Loucy (cell line): Measurements from ENCODE around the gene NNAT.

Experiments
- H2AFZ ChIP-seq: fragments of 200-600 bp; sonication (generic); 2 replicates; pipeline ENCODE4 v1.6.0; 2016; ENCODE audit warnings: antibody characterized with exemption, mild to moderate bottlenecking, low read length, moderate library complexity
- H3F3A ChIP-seq: fragments of 200-600 bp; 2 replicates; pipeline ENCODE4 v1.6.0; 2016; ENCODE audit warnings: antibody characterized with exemption, low read depth, mild to moderate bottlenecking
- H3K27me3 ChIP-seq: fragments of 200-600 bp; sonication (generic); 2 replicates; pipeline ENCODE4 v1.6.1; 2014; ENCODE audit warnings: low read length, mild to moderate bottlenecking; ENCODE audit not compliant: insufficient read depth, poor library complexity, severe bottlenecking
- H3K36me3 ChIP-seq: fragments of 200-600 bp; sonication (generic); 2 replicates; pipeline ENCODE4 v1.6.1; 2016; ENCODE audit warnings: low read length; ENCODE audit not compliant: insufficient read depth
- H3K4me1 ChIP-seq: fragments of 200-600 bp; sonication (generic); 2 replicates; pipeline ENCODE4 v1.5.1; 2014; ENCODE audit warnings: low read length, mild to moderate bottlenecking; ENCODE audit not compliant: insufficient read depth, poor library complexity, severe bottlenecking
- H3K4me2 ChIP-seq: fragments of 200-600 bp; sonication (generic); 2 replicates; pipeline ENCODE4 v1.6.0; 2014; ENCODE audit warnings: antibody characterized with exemption, low read length, low read depth, mild to moderate bottlenecking; ENCODE audit not compliant: poor library complexity, severe bottlenecking
- H3K4me3 ChIP-seq: fragments of 200-600 bp; sonication (generic); 2 replicates; pipeline ENCODE4 v1.5.1; 2014; ENCODE audit warnings: low read length, mild to moderate bottlenecking, mixed read lengths; ENCODE audit not compliant: poor library complexity, severe bottlenecking
- H3K79me2 ChIP-seq: fragments of 200-600 bp; sonication (generic); 2 replicates; pipeline ENCODE4 v1.6.1; 2014; ENCODE audit warnings: low read length; ENCODE audit not compliant: insufficient read depth
- H3K9ac ChIP-seq: fragments of 200-600 bp; sonication (generic); 2 replicates; pipeline ENCODE4 v1.6.0; 2014; ENCODE audit warnings: mild to moderate bottlenecking, low read depth, low read length, moderate library complexity; ENCODE audit not compliant: poor library complexity, severe bottlenecking
- H3K9me2 ChIP-seq: fragments of 200-600 bp; sonication (generic); replicated peaks from 2 replicates; pipeline ENCODE4 v1.6.1; 2016; ENCODE audit warnings: low read depth, low read length, mixed read lengths
- H3K9me3 ChIP-seq: fragments of 200-600 bp; sonication (generic); 2 replicates; pipeline ENCODE4 v1.6.1; 2014; ENCODE audit warnings: mild to moderate bottlenecking, antibody characterized with exemption, low read length, low read depth; ENCODE audit not compliant: insufficient read depth
- H4K20me1 ChIP-seq: fragments of 200-600 bp; sonication (generic); 2 replicates; pipeline ENCODE4 v1.6.0; 2014; ENCODE audit warnings: antibody characterized with exemption, low read length, mild to moderate bottlenecking; ENCODE audit not compliant: insufficient read depth, poor library complexity, severe bottlenecking
- CTCF ChIP-seq: fragments of 200-600 bp; sonication (generic); conservative IDR thresholded peaks from 2 replicates; pipeline ENCODE4 v1.5.1; 2014; ENCODE audit warnings: mild to moderate bottlenecking, antibody characterized with exemption, low read length
- EZH2phosphoT487 ChIP-seq: fragments of 200-600 bp; IDR thresholded peaks from 2 replicates; pipeline ENCODE4 v1.6.1; 2018; ENCODE audit warnings: antibody characterized with exemption, mild to moderate bottlenecking, moderate library complexity, borderline replicate concordance

Gene NNAT

GRCh38 chr20:37518059-37518458 is 3.0 kb upstream of the NNAT start:
- H3F3A ChIP-seq: no peaks in the 10 kb centered on the region
- no peaks in the 10 kb centered on the region for H3K9me2 ChIP-seq
- H3K9ac ChIP-seq: no peak overlapping the region
- no peaks in the 10 kb centered on the region for H3K9me3 ChIP-seq
- no peak overlapping the region for H3K4me2 ChIP-seq
- H2AFZ ChIP-seq: no peak overlapping the region
- H3K36me3 ChIP-seq: peaks cover 31% of the 10 kb centered on the region; the same call in 1 of the 2 replicates
- peaks cover 39% of the 10 kb centered on the region; the same call in 1 of the 2 replicates for H3K79me2 ChIP-seq
- H3K4me3 ChIP-seq: no peak overlapping the region
- TF ChIP-seq CTCF: no peak
- no peak for TF ChIP-seq EZH2phosphoT487
- H4K20me1 ChIP-seq: no peaks in the 10 kb centered on the region
- H3K4me1 ChIP-seq: no peaks in the 10 kb centered on the region
- no peaks in the 10 kb centered on the region for H3K27me3 ChIP-seq

- H2AFZ ChIP-seq: no peak overlapping the region
- H3K79me2 ChIP-seq: peaks cover 47% of the 10 kb centered on the region; the same call in 1 of the 2 replicates
- no peak overlapping the region for H3K9ac ChIP-seq
- TF ChIP-seq CTCF (no peak), EZH2phosphoT487 (no peak)
- H3K9me2 ChIP-seq: no peaks in the 10 kb centered on the region
- H3K4me1 ChIP-seq: no peaks in the 10 kb centered on the region
- no peak overlapping the region for H3K4me2 ChIP-seq
- peaks cover 30% of the 10 kb centered on the region; the same call in 1 of the 2 replicates for H3K36me3 ChIP-seq
- H3F3A ChIP-seq: no peaks in the 10 kb centered on the region
- no peaks in the 10 kb centered on the region for H3K27me3 ChIP-seq
- H4K20me1 ChIP-seq: no peaks in the 10 kb centered on the region
- no peak overlapping the region for H3K4me3 ChIP-seq
- no peaks in the 10 kb centered on the region for H3K9me3 ChIP-seq
Measured at GRCh38 chr20:37518606-37519507, 2.2 kb upstream of the NNAT start.

- peaks cover 7% of the 10 kb centered on the region for H3K4me1 ChIP-seq
- H4K20me1 ChIP-seq: peaks cover 2% of the 10 kb centered on the region
- TF ChIP-seq EZH2phosphoT487 (no peak), CTCF (no peak)
- H3K9ac ChIP-seq: no peak overlapping the region
- H3K27me3 ChIP-seq: no peaks in the 10 kb centered on the region
- no peaks in the 10 kb centered on the region for H3K9me3 ChIP-seq
- H3K79me2 ChIP-seq: peaks cover 56% of the 10 kb centered on the region
- H3K9me2 ChIP-seq: no peaks in the 10 kb centered on the region
- no peaks in the 10 kb centered on the region for H3F3A ChIP-seq
- no peak overlapping the region for H3K4me2 ChIP-seq
- H3K36me3 ChIP-seq: peaks cover 21% of the 10 kb centered on the region; the same call in 1 of the 2 replicates
- H3K4me3 ChIP-seq: no peak overlapping the region
- H2AFZ ChIP-seq: no peak overlapping the region
Measured at GRCh38 chr20:37519508-37520418, 1.3 kb upstream of the NNAT start.
